Pons (tissue), 1 donor: ENCODE data around the gene TOMM5.

Source experiments
- DNase-seq: peaks from one replicate; pipeline ENCODE4 v3.0.0-alpha.2; 2016; ENCODE audit warnings: low spot score

The TOMM5 gene

DNA sequence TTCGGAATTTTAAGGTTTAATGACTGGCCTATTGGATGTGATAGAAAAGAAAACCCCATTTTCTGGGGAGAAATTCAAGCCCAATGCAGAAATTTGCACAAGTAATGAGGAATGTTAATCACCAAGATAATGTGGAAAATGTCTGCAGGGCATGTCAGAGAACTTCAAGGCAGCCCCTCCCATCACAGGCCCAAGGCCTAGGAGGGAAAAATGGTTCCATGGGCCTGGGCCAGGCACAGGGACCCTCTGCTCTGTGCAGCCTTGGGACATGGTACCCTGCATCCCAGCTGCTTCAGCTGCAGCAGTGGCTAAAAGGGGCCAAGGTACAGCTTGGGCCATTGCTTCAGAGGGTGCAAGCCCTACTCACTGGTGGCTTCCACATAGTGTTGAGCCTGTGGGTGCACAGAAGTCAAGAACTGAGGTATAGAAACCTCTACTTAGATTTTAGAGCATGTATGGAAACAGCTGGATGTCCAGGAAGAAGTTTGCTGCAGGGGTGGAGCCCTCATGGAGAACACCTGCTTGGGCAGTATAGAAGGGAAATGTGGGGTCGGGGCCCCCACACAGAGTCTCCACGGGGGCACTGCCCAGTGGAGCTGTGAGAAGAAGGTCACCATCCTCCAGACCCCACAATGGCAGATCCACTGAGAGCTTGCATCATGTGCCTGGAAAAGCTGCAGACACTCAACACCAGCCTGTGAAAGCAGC, 28.4 kb downstream of the TOMM5 start:
- no peak for DNase-seq

DNA sequence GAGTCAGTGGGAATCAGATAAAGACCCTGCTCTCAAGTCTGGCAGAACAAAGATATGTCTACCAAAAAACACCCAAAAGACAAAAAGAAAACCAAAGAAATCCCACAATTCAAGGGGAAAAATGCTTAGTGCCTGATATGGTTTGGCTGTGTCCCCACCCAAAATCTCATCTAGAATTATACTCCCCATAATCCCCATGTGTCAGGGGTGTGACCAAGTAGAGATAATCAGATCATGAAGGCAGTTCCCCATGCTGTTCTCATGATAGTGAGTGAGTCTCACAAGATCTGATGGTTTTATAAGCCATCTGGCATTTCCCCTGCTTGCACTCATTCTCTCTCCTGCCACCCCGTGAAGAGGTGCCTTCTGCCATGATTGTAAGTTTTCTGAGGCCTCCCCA, 29.6 kb downstream of the TOMM5 start:
- DNase-seq, result no peak

DNA sequence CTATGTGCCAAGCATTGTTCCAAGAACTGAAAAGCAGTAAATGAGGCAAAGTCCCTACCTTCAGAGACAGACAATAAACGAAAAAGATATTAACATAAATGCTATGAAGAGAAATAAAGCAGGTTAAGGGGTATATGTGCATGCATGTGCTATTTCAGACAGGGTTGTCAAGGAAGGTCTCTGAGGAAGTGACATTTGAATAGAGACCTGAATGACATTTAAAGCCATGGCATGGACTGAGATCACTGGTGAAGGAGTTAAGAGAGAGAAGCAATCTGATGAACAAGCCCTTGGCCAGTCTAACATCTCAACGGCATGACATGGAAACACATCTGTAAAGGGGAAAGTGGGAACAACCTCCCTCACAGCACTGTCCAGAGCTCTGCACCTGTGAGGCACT, 30.7 kb downstream of the TOMM5 start:
- no peak for DNase-seq

DNA sequence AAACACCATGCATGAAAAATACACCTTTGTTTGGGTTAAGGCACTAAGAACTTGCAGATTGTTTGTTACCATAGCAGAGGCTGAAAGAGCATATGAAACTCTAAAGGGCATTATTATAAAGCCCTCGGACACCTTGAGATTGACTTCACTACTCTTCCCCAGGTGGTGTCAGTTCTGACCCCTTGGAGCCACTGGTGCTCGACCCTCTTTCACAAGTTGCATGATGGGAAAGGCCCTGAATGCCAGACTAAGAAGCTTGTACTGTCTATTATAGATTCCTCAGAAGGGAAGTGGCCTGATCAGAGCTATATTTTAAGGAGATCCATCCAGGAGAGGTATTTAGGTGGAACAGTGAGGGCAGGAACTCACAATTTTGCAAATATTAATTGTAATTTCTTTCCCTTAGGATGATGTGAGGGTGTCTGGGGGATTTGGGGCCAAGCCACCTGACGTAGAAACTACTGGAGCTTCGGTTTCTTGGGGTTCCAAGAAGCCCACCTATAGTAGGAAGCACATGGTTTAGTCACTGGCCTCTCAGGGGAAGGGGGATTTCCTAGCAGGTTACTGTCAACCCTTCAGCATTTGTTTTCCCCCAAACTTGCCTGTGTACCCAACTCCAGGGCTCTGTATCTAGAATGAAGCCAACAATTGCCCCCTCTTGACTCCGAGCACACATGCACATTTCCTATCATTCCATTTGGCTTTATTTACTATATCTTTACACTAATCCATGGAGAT, 32.4 kb downstream of the TOMM5 start:
- no peak for DNase-seq

DNA sequence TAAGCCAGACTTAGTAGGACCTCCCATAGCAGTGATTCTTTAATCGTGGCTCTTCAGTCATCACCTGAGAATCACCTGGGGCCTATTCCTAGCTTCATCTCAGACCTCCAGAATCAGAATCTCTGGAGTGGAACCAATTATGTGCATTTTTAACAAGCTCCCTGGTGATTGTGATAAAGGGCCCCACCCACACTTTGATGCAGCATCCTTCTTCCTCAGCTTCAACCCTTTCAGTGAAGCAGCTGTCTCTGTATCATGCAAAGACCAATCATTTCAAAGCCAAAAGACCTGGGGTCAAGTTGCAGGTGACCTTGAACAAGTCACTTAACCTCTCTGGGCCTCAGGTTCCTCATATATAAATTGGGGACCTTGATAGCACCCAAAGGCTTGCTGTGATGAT, 33.3 kb downstream of the TOMM5 start:
- no peak for DNase-seq

DNA sequence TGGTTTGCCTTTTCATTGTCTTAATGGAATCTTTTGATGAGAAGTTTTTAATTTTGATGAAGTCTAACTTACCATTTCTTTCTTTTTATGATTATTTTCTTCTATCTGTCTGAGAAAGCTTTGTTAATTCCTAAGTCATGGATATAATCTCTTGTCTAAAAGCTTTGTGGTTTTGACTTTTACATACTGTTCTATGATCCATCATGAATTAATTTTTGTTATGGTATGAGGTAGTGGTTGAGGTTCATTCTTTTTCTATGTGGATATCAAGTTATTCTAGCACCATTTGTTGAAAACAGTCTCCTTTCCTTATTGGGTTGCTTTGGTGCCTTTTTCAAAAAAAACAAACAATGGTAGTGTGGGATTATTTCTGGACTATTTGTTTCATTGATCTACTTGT, 36.6 kb downstream of the TOMM5 start:
- DNase-seq, result no peak

DNA sequence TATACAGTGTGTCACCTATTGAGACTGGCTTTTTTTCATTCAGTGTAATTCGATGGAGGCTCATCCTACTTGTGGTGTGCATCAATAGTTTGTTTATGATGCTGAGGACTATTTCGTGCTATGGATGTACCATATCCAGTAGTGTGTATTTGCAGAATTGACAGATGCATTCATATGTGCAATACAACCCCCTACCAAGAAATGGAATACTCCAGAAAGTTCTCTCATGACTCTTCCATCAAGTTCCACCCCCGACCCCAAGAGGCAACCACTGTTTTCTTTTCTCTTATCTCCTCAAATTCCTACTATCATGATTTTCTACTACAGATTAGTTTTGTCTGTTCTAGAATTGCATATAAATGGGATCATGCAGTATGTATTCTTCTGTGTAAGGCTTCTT, 38.1 kb downstream of the TOMM5 start:
- DNase-seq, result no peak

DNA sequence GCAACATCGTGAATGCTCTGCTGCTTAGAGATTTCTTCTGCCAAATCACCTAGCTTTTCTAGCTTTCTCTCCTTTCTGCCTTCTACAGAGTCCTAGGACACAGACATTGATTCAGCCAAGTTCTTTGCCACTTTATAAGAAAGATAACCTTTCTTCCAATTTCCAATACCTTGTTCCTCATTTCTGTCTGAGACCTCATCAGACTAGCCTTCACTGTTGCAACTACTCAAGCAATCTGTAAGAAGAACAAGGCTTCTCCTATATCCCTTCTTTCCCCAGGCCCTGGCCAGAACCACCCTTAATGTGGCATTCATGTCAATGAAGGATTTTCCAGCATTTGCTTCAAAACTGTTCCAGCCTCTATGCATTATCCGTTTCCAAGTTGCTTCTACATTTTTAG, 40.5 kb downstream of the TOMM5 start:
- no peak for DNase-seq

DNA sequence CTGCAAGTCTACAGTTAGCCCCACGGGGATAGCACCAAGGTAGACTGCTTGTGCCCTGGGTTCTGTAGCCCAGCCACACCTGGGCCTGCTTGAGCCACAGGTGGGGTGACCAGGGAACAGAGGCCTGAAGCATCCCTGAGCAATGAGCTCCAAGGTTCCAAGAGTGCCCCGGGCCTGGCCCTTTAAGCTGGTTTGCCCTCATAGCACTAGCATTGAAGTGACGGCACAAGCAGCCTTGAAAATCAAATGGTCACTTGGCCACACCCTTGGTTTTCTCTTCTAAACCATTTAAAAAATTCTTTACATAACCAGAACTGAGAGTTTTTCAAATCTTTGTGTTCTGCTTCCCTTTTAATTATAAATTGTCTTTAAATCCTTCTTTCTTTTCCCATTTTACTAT, 40.9 kb downstream of the TOMM5 start:
- DNase-seq, result no peak

DNA sequence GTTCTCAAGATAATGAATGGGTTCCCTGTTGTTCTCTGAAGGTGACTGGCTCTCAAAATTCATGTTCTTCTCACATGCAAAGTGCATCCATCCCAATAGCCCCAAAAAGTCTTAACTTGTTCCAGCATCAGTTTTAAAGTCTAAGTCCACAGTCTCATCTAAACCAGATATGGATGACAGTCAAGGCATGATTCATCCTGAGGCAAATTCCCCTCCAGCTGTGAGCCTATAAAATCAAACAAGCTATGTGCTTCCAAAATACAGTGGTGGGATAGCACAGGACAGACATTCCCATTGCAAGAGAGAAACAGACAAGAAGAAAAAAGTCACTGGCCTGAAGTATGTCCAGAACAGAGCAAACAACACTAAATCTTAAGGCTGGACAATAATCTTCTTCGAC, 41.6 kb downstream of the TOMM5 start:
- DNase-seq, result no peak

DNA sequence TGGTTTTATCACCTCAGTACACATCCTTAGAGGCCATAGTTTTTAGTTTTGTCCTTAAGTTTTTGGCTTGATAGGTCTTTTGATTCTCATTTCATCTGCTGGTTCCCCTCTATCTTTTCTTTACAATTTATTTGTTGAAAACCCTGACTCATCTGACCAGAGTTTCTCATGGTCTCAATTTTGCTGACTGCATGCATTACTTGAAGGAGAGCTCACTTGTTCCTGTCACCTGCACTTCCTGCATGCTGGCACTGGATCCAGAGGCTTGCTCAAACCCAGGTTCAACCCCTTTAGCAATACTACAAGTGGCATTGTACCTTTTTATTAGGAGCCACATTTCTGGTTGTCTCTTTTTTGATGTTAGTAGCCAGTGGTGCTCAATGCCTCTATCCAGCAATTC, 42.9 kb downstream of the TOMM5 start:
- no peak for DNase-seq

DNA sequence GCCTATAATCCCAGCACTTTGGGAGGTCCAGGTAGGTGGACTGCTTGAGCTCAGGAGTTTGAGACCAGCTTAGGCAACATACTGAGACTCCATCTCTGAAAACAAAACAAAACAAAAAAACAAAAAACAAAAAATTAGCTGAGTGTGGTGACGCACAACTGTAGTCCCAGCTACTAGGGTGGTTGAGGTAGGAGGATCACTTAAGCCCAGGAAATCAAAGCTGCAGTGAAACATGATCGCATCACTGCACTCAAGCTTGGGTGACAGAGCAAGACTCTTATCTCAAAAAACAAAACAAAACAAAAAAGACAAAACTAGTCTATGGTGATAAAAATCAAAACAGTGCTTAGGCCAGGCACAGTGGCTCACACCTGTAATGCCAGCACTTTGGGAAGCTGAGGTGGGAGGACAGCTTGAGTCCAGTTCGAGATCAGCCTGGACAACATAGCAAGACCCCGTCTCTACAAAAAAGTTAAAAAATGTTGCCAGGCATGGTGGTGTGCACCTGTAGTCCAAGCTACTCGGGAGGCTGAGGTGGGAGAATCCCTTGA, 45.0 kb downstream of the TOMM5 start:
- no peak for DNase-seq

DNA sequence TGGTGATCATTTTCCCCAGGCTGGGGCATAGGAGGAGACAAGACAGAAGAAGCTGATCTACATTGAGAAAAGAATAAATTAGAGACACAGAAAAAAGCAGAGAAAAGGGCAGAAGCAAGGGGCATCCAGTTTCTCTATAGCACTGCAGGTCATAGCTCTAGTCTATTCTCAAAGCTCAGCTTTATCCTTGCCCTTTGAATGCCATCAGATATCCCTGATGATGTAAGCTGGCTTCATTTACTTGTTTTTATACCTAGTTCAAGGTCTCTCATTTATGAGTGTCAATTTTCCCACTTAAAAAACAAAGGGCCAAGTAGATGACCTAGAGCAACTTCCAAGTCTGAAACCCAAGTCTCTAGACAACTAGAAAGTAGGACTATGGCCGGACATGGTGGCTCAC, 48.9 kb downstream of the TOMM5 start:
- no peak for DNase-seq

DNA sequence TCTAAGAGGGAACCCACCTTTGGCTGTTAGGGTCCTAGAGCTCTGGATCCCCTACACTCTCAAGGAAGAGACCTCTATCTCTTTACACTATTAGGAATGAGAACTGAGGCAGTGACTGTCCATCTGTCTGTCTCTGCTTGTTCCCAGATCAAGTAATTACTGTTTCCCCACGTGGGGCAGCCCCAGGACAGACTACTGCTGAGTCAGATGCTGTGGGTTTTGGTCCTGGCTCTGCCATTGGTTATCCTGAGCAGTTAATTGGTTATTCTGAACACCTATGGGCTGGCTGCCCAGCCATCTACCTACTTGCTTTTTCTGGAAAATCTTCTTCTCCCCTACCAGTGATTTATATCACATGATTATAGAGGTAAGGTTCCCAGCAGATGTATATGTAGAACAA, 49.5 kb downstream of the TOMM5 start:
- DNase-seq, result no peak

DNA sequence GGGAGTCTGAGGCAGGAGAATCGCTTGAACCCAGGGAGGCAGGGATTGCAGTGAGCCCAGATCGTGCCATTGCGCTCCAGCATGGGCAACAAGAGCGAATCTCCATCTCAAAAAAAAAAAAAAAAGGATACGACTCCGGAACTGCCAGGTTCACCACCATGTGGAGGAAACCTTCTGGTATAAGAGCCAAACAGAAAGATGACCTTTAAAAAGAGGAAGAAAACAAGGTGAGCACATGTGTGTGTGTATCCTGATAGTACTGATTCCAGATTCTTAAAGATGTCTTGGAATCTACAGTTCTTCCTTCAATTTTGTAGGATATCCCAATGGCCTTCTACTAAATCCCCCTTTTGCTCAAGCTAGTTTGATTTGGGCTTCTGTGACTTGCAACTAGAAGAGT, 49.9 kb downstream of the TOMM5 start:
- DNase-seq, result no peak

DNA sequence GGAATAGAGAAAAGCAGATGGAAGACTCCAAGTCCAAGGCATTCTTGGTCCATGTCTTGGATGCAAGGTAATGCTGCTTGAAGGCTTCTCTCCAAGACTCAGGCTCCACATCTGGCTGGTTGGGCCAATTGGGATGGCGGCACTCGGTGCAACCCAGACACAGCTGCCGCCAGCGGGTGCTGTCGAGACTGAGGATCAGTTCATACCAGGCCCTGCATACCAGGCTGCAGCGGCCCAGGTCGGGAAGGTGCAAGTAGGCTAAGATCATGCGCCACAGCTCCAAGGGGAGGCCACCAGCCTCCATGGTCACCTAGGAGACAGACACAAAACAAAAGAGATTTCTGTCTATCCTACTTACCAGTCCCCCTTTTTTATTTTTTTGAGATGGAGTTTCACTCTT, 50.9 kb downstream of the TOMM5 start:
- DNase-seq, result no peak

DNA sequence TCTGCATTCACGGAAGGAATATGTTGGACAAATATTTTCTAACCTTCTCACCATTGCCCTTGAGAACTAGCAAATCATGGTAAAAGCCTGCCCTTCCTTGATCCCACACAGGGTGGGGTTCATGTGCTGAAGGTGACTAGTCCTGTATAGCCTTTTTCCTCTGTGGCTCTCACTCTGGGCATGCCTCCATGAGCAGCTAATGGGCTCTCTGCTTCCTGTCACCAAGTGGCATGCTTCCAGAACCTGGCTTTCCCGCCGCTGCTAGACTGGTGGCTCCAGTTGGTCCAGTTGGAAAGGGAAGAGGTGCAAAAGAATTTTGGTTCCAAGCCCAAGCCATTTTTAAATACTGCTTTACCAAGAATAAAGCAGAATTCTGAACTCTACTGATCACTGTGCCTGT, 51.8 kb downstream of the TOMM5 start:
- no peak for DNase-seq

DNA sequence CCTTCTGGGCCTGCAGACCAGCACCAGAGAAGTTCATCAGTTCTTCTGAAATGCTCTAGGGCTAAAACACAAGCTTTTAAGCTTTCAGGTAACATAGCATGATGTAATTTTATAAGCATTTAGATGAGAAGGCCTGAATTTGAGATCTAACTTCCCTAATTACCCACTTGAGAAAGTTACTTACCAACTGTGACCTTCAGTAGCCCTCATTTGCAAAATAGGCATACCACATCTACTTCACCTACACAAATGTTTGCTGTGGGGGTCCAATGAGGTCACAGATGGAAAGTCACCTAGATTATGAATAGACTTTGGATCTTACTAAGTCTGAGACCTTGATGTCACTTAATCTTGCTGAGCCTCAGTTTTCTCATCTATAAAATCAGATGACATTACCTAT, 52.8 kb downstream of the TOMM5 start:
- no peak for DNase-seq
